Measurements from ENCODE around the gene PPRC1.

PPRC1 gene, protein sequence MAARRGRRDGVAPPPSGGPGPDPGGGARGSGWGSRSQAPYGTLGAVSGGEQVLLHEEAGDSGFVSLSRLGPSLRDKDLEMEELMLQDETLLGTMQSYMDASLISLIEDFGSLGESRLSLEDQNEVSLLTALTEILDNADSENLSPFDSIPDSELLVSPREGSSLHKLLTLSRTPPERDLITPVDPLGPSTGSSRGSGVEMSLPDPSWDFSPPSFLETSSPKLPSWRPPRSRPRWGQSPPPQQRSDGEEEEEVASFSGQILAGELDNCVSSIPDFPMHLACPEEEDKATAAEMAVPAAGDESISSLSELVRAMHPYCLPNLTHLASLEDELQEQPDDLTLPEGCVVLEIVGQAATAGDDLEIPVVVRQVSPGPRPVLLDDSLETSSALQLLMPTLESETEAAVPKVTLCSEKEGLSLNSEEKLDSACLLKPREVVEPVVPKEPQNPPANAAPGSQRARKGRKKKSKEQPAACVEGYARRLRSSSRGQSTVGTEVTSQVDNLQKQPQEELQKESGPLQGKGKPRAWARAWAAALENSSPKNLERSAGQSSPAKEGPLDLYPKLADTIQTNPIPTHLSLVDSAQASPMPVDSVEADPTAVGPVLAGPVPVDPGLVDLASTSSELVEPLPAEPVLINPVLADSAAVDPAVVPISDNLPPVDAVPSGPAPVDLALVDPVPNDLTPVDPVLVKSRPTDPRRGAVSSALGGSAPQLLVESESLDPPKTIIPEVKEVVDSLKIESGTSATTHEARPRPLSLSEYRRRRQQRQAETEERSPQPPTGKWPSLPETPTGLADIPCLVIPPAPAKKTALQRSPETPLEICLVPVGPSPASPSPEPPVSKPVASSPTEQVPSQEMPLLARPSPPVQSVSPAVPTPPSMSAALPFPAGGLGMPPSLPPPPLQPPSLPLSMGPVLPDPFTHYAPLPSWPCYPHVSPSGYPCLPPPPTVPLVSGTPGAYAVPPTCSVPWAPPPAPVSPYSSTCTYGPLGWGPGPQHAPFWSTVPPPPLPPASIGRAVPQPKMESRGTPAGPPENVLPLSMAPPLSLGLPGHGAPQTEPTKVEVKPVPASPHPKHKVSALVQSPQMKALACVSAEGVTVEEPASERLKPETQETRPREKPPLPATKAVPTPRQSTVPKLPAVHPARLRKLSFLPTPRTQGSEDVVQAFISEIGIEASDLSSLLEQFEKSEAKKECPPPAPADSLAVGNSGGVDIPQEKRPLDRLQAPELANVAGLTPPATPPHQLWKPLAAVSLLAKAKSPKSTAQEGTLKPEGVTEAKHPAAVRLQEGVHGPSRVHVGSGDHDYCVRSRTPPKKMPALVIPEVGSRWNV (N-terminal part only)

GRCh38 chr10:102132563-102133372, at the start of gene PPRC1:
Gene PPRC1 (plus strand): TSS chr10:102133040. CDS start chr10:102133069, 29 bp downstream.
- peak; percentile 92 for DNase-seq

DNA sequence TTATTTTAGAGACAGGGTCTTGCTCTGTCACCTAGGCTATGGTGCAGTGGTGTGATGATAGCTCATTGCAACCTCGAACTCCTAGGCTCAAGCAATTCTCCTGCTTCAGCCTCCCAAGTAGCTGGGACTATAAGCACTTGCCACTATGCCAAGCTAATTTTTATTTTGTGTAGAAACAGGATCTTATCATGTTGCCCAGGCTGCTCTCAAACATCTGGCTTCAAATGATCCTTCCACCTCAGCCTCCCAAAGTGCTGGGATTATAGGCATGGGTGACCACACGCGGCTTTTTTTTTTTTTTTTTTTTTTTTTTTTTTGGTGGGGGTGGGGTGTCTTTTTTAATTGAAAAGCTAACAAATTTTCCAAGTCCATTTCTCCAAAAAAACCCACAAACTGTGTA, 49.3 kb upstream of the PPRC1 start:
- DNase-seq = no peak

DNA sequence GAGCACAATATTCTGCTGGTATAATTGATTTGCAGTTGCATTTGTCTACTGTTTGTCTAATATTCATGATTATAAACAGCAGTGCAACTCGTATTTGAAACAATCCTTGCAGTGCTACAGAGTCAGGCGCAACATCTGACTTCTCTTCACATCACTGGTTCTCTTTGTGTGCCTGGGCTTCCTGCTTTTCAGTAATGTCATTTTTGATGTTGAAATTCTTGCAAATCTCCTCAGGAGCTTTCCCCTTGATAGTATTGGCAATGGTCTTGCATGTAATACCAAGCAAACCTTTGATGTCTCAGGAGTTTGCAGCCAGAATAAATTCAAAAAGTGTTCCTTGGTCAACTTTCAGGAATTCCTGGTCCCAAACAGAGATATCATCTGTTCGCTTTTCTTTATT, 47.5 kb upstream of the PPRC1 start:
- no peak for DNase-seq

GRCh38 chr10:102086196-102086595, 46.6 kb upstream of the PPRC1 start:
- DNase-seq = no peak

GRCh38 chr10:102090772-102091171, 42.1 kb upstream of the PPRC1 start:
- DNase-seq = no peak

DNA sequence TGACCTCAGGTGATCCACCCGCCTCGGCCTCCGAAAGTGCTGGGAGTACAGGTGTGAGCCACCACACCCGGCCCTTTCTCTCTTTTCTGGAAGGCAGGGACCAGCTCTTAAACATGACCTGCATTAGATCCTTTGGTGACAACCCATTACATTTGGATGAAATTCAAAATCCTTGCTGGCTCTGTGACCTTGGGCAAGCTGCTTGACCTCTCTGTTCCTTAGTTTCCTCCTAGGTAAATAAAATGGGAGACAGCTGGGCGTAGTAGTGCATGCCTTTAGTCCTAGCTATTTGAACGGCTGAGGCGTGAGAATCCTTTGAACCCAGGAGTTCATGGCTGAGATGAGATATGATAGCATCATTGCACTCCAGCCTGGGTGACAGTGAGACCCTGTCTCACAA, 36.4 kb upstream of the PPRC1 start:
- no peak for DNase-seq

GRCh38 chr10:102101152-102101551, 31.7 kb upstream of the PPRC1 start:
- DNase-seq = no peak

DNA sequence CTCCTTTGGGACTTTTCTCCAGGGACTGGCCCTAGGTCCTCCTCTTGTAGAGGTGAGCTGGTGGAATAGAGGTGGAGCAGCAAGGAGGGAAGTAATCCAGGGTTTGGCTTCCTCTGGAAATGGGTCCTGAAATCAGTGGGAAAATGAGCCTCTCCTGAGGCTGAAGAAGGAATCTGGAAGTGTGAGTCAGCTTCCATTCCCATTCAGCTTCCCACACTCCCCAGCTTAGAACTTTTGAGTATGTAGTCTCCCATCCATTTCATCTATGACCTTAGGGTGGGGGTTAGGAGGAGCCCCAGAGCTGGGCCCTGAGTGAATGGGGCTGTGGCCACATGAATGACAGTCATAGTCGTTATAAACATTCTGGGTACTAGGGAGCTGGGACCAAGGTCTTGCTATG, 30.4 kb upstream of the PPRC1 start:
- DNase-seq = no peak

GRCh38 chr10:102106998-102107397, 25.8 kb upstream of the PPRC1 start:
- no peak for DNase-seq

- no peak for DNase-seq
Measured at GRCh38 chr10:102109166-102110116, 23.4 kb upstream of the PPRC1 start.

- DNase-seq = no peak
Measured at GRCh38 chr10:102111276-102111675, 21.6 kb upstream of the PPRC1 start.

GRCh38 chr10:102112210-102112817, 20.5 kb upstream of the PPRC1 start:
- no peak for DNase-seq

- DNase-seq = no peak
Measured at GRCh38 chr10:102113261-102113955, 19.4 kb upstream of the PPRC1 start.

GRCh38 chr10:102113956-102114857, 18.6 kb upstream of the PPRC1 start:
- no peak for DNase-seq

- DNase-seq = peak; percentile 51
Measured at GRCh38 chr10:102114861-102115618, 17.8 kb upstream of the PPRC1 start.

- DNase-seq = no peak
Measured at GRCh38 chr10:102115775-102116174, 17.1 kb upstream of the PPRC1 start.

- DNase-seq = no peak
Measured at GRCh38 chr10:102116656-102117055, 16.2 kb upstream of the PPRC1 start.
